HepG2 (cell line): ENCODE data around the gene OS9. TPM values are rescaled to one million over a fixed set of nuclear protein-coding genes. Genes with fewer than 3 reads are reported as not detected.

Experiments
- ATF4 ChIP-seq, 2 experiments: fragments of 450-650 bp in 1 of 2; sonication (generic) in 1 of 2; formaldehyde crosslinking; IDR thresholded peaks; 2 replicates each; pipeline versions ENCODE4 v1.5.0 to v1.8.0; 2020 to 2022; ENCODE audit warnings: mild to moderate bottlenecking in 1 of 2, missing genetic modification reagents in 1 of 2
- BCL3 ChIP-seq: sonication (generic); formaldehyde crosslinking; IDR thresholded peaks from 2 replicates; pipeline ENCODE4 v1.5.1; 2020; ENCODE audit warnings: mild to moderate bottlenecking, missing genetic modification reagents, moderate library complexity
- KDM2A ChIP-seq: sonication (generic); formaldehyde crosslinking; IDR thresholded peaks from 2 replicates; pipeline ENCODE4 v1.4.0; 2020; ENCODE audit warnings: low read depth, missing genetic modification reagents, borderline replicate concordance
- KLF11 ChIP-seq: IDR thresholded peaks from 2 replicates; pipeline ENCODE4 v1.6.1; 2016; ENCODE audit warnings: missing compliant biosample characterization
- MEIS1 ChIP-seq: sonication (generic); formaldehyde crosslinking; IDR thresholded peaks from 2 replicates; pipeline ENCODE4 v1.9.0; 2021; ENCODE audit warnings: mild to moderate bottlenecking, missing genetic modification reagents, moderate library complexity, borderline replicate concordance
- RBM22 ChIP-seq: fragments of 200-400 bp; formaldehyde crosslinking; optimal IDR thresholded peaks from 2 replicates; pipeline ENCODE3; 2017; ENCODE audit warnings: mild to moderate bottlenecking, low read length, moderate library complexity
- SPEN ChIP-seq: sonication (generic); formaldehyde crosslinking; IDR thresholded peaks from 2 replicates; pipeline ENCODE4 v1.5.1; 2020; ENCODE audit warnings: low read depth, mild to moderate bottlenecking, missing genetic modification reagents
- STAT5B ChIP-seq: sonication (generic); formaldehyde crosslinking; IDR thresholded peaks from 2 replicates; pipeline ENCODE4 v1.4.0; 2020; ENCODE audit warnings: missing genetic modification reagents
- TFDP1 ChIP-seq: IDR thresholded peaks from 2 replicates; pipeline ENCODE4 v1.6.1; 2016; ENCODE audit warnings: missing compliant biosample characterization, missing genetic modification reagents, borderline replicate concordance
- ZNF253 ChIP-seq: sonication (generic); formaldehyde crosslinking; IDR thresholded peaks from 2 replicates; pipeline ENCODE4 v1.8.0; 2022; ENCODE audit warnings: mild to moderate bottlenecking, missing genetic modification reagents, borderline replicate concordance
- polyA plus RNA-seq, 8 experiments: library from polyadenylated mRNA; depleted of rRNA in 3 of 8; stranded (reverse) in 7 of 8; unstranded in 1 of 8; fragments of >200 nt; fragmentation: Illumina TruSeq in 4 of 8; extraction: Trizol in 4 of 8; gene quantifications; 2 replicates each; pipeline versions ENCODE4 v1.2.1 to v1.2.3, GENCODE V29; 2011 to 2016; ENCODE audit warnings: low read depth in 4 of 8, missing spikeins in 1 of 8, mixed read lengths in 1 of 8; ENCODE audit not compliant: insufficient read depth in 1 of 8
- total RNA-seq, 5 experiments: library from RNA; depleted of rRNA; stranded (reverse); fragments of >200 nt; fragmentation: Illumina TruSeq; extraction: Trizol; gene quantifications; 2 replicates each; pipeline ENCODE4 v1.2.3, GENCODE V29; 2016; ENCODE audit warnings: low read depth in 1 of 5
- TF ChIP-seq, protein P1 (sequence below): sonication (generic); formaldehyde crosslinking; IDR thresholded peaks from 2 replicates; pipeline ENCODE4 v1.5.1; 2020; ENCODE audit warnings: mild to moderate bottlenecking, missing genetic modification reagents, moderate library complexity
- TF ChIP-seq, protein P2 (sequence below): fragments of 450-650 bp; IDR thresholded peaks from 2 replicates; pipeline ENCODE4 v1.6.1; 2017
- TF ChIP-seq, protein P3 (sequence below): sonication (generic); formaldehyde crosslinking; IDR thresholded peaks from 2 replicates; pipeline ENCODE4 v1.5.0; 2020; ENCODE audit warnings: mild to moderate bottlenecking, missing genetic modification reagents, borderline replicate concordance
- TF ChIP-seq, protein P4 (sequence below): IDR thresholded peaks from 2 replicates; pipeline ENCODE4 v1.6.1; 2016; ENCODE audit warnings: low read depth

The OS9 gene
- total and polyA plus RNA-seq, 2 of the 13 experiments (the other 11 are each of a cell fraction or from before 2014, with no cell fraction given), result 156 to 206 TPM

GRCh38 chr12:57756406-57757341 is 62.7 kb downstream of the OS9 start (continued):
- TF ChIP-seq, protein P1, sequence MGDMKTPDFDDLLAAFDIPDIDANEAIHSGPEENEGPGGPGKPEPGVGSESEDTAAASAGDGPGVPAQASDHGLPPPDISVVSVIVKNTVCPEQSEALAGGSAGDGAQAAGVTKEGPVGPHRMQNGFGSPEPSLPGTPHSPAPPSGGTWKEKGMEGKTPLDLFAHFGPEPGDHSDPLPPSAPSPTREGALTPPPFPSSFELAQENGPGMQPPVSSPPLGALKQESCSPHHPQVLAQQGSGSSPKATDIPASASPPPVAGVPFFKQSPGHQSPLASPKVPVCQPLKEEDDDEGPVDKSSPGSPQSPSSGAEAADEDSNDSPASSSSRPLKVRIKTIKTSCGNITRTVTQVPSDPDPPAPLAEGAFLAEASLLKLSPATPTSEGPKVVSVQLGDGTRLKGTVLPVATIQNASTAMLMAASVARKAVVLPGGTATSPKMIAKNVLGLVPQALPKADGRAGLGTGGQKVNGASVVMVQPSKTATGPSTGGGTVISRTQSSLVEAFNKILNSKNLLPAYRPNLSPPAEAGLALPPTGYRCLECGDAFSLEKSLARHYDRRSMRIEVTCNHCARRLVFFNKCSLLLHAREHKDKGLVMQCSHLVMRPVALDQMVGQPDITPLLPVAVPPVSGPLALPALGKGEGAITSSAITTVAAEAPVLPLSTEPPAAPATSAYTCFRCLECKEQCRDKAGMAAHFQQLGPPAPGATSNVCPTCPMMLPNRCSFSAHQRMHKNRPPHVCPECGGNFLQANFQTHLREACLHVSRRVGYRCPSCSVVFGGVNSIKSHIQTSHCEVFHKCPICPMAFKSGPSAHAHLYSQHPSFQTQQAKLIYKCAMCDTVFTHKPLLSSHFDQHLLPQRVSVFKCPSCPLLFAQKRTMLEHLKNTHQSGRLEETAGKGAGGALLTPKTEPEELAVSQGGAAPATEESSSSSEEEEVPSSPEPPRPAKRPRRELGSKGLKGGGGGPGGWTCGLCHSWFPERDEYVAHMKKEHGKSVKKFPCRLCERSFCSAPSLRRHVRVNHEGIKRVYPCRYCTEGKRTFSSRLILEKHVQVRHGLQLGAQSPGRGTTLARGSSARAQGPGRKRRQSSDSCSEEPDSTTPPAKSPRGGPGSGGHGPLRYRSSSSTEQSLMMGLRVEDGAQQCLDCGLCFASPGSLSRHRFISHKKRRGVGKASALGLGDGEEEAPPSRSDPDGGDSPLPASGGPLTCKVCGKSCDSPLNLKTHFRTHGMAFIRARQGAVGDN, result peak; percentile 63
- no peak for TF ChIP-seq STAT5B (CRISPR knock-in tag)
- no peak for TF ChIP-seq ATF4 (CRISPR knock-in tag; IDR thresholded peaks at IDR 0.05)
- TF ChIP-seq, protein P2, sequence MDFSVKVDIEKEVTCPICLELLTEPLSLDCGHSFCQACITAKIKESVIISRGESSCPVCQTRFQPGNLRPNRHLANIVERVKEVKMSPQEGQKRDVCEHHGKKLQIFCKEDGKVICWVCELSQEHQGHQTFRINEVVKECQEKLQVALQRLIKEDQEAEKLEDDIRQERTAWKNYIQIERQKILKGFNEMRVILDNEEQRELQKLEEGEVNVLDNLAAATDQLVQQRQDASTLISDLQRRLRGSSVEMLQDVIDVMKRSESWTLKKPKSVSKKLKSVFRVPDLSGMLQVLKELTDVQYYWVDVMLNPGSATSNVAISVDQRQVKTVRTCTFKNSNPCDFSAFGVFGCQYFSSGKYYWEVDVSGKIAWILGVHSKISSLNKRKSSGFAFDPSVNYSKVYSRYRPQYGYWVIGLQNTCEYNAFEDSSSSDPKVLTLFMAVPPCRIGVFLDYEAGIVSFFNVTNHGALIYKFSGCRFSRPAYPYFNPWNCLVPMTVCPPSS, result no peak
- TF ChIP-seq ZNF253 (CRISPR knock-in tag), result no peak
- TF ChIP-seq, protein P3, sequence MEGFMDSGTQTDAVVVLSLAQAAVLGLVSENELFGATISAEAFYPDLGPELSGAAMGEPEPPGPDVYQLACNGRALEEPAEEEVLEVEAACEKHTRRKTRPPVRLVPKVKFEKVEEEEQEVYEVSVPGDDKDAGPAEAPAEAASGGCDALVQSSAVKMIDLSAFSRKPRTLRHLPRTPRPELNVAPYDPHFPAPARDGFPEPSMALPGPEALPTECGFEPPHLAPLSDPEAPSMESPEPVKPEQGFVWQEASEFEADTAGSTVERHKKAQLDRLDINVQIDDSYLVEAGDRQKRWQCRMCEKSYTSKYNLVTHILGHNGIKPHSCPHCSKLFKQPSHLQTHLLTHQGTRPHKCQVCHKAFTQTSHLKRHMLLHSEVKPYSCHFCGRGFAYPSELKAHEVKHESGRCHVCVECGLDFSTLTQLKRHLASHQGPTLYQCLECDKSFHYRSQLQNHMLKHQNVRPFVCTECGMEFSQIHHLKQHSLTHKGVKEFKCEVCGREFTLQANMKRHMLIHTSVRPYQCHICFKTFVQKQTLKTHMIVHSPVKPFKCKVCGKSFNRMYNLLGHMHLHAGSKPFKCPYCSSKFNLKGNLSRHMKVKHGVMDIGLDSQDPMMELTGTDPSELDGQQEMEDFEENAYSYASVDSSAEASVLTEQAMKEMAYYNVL (CRISPR knock-in tag), result no peak
- peak; percentile 59; the same call in 1 of the 2 replicates for TF ChIP-seq SPEN (CRISPR knock-in tag)
- TF ChIP-seq TFDP1 (CRISPR knock-in tag), result no peak
- 0 out of 2 replicates have a peak, but pooled peaks have one; percentile 50 for TF ChIP-seq KLF11
- peak; percentile 66; the same call in 1 of the 2 replicates for TF ChIP-seq KDM2A (CRISPR knock-in tag)
- TF ChIP-seq MEIS1 (CRISPR knock-in tag), result peak; percentile 59; the same call in 1 of the 2 replicates
- TF ChIP-seq, protein P4, sequence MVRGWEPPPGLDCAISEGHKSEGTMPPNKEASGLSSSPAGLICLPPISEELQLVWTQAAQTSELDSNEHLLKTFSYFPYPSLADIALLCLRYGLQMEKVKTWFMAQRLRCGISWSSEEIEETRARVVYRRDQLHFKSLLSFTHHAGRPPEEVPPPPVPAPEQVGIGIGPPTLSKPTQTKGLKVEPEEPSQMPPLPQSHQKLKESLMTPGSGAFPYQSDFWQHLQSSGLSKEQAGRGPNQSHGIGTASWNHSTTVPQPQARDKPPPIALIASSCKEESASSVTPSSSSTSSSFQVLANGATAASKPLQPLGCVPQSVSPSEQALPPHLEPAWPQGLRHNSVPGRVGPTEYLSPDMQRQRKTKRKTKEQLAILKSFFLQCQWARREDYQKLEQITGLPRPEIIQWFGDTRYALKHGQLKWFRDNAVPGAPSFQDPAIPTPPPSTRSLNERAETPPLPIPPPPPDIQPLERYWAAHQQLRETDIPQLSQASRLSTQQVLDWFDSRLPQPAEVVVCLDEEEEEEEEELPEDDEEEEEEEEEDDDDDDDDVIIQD (CRISPR knock-in tag), result no peak
- no peak for TF ChIP-seq BCL3 (CRISPR knock-in tag)
- no peak for TF ChIP-seq RBM22
